C4-2B (cell line): ENCODE data around the gene MYPN.

Experiments used
- H3K27ac ChIP-seq: fragments of 450-650 bp; 2 replicates; pipeline ENCODE4 v1.5.1; 2017
- CTCF ChIP-seq: fragments of 450-650 bp; conservative IDR thresholded peaks from 2 replicates; pipeline ENCODE4 v1.5.1; 2017; ENCODE audit warnings: mild to moderate bottlenecking
- ZFX ChIP-seq: fragments of 450-650 bp; IDR thresholded peaks from 2 replicates; pipeline ENCODE4 v1.6.1; 2017

The MYPN gene

GRCh38 chr10:68231817-68232251 lies 122.5 kb downstream of the MYPN start, which contains the start of gene ATOH7:
Gene ATOH7, minus strand, starts transcription at chr10:68232113. Its CDS starts 436 bp downstream, at chr10:68231677.
- peak within 1 kb of the TSS; percentile 82 for H3K27ac ChIP-seq
- no peak; the same call in 1 of the 2 replicates for TF ChIP-seq ZFX
- no peak for TF ChIP-seq CTCF

GRCh38 chr10:68233046-68233445 lies 123.8 kb downstream of the MYPN start:
- no peak overlapping the region for H3K27ac ChIP-seq
- no peak for TF ChIP-seq ZFX
- TF ChIP-seq CTCF = no peak

- TF ChIP-seq CTCF (no peak), ZFX (no peak)
These were observed 125.8 kb downstream of the MYPN start for GRCh38 chr10:68235111-68235510.

GRCh38 chr10:68235581-68235980 lies 126.3 kb downstream of the MYPN start:
- no peak overlapping the region for H3K27ac ChIP-seq
- no peak for TF ChIP-seq ZFX
- TF ChIP-seq CTCF = no peak

More at GRCh38 chr10:68235111-68235510, 125.8 kb downstream of the MYPN start:
- H3K27ac ChIP-seq = no peak overlapping the region

- TF ChIP-seq ZFX (no peak), CTCF (no peak)
These were observed 127.9 kb downstream of the MYPN start for GRCh38 chr10:68237173-68237572.

GRCh38 chr10:68238371-68238770 lies 129.1 kb downstream of the MYPN start:
- no peak overlapping the region for H3K27ac ChIP-seq
- no peak for TF ChIP-seq ZFX
- no peak for TF ChIP-seq CTCF

More at GRCh38 chr10:68237173-68237572, 127.9 kb downstream of the MYPN start:
- H3K27ac ChIP-seq = no peak overlapping the region

GRCh38 chr10:68239069-68239468 lies 129.8 kb downstream of the MYPN start:
- no peak for TF ChIP-seq CTCF
- H3K27ac ChIP-seq = no peak overlapping the region
